GM20431 (cell line): Measurements from ENCODE around the gene MYO7B.

Experiments used
- in situ Hi-C: fragments of 300-500 bp; cut with MseI, MboI; formaldehyde crosslinking; loops from one replicate; pipeline ENCODE4 v1.15.0; 2020; ENCODE audit warnings: low sequenced_read_pairs; ENCODE audit not compliant: unreplicated experiment

MYO7B gene

DNA sequence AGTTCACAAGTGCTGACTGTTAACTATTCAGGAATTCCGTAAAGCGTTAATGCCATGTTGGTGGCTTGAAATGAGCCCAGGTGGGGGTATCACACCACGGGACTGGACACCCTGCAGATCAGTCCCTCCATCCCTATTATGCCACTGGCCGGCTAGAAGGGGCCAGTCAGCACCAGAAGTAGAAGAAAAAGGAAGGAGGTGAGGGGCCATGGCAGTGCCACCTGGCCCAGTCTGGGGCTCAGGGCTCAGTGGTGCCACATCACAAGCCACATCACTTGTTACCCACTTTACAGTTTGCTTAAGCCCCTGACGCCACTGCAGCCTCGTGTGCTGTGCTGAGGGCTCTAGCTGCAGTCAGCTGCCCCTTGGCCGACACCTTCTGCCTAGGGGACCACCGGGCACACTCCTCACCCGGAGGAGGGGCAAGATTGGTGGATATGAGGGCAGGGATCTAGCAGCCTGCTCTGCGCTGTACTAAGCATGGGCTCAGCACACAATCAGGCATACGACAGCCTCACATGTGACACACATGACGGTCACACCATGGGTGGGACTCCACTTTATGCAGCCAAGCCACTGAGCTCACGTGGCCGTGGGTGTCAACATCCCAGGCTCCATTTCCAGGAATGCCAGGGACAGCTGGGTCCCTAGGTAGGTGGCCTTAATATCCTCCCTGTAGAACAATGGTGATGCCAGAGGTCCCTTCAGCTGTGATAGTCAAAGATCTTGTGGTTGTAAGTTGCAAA is 136.2 kb downstream of the MYO7B start:
- in situ Hi-C loops = no loop called here

DNA sequence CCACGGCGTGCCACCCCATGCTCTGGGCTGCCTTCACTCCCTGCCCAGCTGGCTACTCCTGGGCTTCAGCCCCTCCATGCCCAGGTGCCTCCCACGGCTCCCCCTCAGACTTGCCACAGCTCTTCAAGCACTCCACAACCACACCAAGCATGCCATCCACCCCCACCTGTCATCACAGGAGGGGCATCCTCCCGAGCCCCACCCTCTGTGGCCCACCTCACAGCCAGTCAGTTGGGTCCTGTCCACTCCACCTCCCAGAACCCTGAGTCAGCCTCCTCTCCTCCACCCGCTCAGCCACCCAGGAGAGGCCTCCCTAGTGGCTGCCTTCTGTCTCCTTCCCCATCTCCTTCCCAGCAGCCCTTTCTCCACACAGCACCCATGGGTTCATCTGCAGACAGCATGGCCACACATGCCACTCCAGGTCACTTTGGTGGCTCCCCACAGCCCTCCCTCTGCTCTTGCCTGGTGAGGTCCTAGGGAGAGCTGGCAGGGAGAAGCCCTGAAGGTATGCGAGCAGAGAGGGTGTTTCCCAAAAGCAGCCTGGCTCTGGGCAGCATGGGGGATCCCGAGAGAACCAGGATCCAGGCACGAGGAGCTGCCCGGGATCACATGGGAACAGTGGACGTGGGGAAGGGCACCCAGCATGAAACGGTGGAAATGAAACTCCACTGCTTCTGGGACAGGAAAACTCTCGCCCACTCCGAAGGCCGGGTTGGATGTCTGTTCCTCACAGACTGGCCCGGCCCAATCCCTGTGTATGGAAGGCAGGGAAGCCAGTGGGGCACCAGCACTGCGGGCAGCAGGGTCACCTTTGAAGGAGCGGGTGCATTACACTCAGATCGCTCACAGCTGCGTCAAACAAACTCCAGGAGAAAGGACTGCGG is 137.1 kb downstream of the MYO7B start:
- in situ Hi-C loops = no loop called here

DNA sequence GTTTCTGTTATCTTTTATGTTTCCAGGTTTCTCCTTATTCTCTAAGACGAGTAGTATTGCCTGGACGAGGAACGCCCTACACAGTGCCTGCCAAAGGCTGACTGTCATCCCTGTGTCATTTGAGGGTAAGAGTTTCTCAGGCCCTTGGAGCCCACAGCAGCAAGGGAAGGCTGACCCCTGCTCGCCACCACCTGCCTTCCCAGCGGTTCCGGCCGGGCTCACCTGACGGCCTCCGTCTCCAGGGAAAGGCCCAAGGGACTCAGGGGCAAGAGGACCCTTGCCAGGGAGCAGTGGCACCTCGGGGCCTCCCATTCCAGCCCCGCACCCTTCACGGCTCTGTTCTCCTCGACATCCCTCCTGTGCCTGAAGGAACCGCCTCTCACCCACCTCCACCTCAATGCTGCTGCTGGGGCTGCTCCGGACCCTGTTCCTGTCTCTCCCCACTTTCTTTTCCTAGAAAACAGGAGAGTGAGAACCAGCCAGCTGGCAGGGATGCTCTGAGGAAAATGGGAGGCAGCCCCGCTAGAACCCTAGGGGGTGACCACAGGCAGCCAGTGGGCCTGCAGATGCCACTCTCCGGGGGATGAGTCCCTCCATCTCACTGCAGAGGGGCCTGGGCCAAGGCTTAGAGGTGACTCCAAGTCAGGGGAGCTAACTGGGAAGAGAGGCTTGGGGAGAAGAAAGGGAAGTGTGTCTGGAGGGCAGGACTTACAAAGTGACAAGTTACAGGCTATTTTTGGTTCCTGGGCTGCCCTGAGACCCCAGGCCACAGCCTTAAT is 138.0 kb downstream of the MYO7B start:
- in situ Hi-C loops = no loop called here

DNA sequence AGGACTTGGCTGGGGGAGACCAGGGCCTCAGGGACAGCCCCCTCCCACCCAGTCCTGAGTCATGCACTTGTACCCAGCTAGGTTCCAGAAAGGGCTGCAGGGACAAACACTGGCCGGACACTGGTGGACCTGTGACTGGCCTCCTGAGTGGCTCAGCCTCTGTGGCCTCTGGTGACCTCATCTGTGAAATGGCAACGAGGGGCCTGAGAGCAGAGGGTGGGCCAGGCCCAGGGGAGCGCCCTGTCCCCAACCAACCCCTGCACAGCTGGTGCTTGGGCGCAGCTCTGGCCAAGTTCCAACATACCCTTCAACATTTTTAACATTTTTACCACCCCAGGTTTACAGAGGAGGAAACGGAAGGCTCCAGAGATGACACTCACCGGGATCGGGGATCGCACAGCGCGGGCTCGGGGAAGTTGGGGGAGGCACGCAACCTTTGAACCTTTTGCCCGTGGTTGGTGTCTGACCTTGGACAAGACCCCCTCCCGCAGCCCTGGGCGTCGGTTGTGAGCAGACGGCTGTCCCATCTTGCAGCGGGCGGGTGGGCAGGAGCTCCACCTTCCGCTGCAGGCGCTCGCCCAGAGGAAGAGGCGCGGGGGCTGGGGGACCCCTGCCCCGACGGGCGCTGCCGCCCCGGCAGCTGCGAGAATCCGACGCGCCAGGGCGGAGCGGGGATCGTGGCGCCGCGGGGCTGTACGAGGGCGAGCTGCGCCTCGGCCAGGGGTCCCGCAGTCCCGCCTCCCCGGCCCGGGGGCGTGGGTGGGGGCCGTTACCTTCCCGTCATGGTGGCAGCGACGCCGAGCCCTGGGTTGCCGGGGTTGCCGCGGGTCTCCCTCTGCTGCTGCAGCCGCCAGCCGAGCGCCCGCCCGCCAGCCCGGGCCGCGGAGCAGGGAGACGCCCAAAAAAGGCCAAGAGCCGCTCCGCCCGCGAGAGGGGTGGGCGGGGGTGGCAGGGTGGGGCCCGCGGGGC is 139.0 kb downstream of the MYO7B start:
- in situ Hi-C loops = no loop called here

DNA sequence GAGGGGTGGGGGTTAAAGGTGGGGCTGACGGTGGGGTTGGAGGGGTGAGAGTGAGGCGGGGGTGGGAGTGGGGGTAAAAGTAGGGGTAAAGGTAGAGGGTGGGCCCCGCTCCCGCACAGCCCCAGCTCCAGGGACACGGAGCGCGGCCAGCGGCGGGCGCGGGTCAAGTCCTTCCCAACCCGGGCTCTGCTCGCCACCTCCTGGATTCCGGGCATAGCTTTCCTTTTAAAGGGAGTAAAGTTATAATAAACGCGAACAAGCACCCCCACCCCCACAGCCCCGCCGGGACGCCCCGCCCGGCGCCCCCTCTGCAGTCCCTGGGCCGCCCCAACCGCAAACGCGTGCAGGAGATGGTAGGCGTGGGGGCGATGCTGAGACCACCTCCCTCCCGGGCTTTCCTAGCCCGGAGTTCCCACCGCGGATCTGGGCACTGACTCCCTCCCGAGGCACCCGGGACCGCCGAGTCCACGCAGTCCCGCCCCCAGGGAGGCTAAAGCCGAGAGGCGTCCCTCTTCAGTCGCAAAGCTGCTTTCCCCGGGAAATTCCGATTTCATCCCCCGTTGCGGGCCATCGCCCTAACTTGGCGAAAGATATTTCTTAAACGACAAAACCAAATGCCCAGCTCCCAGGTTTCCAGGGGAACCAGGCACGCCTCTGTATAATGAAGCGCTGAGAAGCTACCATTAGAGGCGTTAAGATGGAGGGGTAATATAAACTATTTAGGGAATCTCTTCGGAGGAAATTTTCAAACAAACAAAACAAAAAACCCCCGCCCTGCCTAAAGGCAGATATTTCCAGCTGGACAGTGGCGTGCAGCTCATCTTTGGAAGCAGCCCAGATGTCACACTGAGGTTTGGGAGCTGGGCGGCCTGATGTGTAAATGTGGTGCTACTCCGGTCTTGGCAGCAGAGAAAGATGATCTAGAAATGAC is 140.1 kb downstream of the MYO7B start, which contains the start of gene LIMS2:
LIMS2 (minus strand) TSS at position 200 of the 931 bp plus-strand sequence. CDS start 506 bp downstream, outside the sequence.
- in situ Hi-C loops = no loop called here

DNA sequence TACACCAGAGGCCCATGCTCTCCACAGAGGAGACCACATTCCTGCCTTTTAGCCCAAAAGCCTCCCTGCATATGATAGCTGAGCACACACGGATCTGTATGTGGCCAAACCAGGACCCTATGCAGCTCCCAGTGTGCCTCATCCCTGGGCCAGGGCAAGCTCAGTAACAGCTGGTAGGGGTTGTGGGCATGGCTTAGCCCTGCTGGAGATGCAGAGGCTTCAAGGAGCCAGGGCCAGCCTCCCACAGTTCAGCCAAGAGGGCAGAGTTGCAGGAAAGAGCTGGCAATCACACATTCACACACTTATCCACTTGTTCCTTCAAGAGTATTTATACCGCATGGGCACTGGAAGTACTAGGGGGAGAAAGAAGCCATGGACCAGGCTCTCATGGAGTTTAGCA is 141.4 kb downstream of the MYO7B start:
- in situ Hi-C loops = no loop called here

DNA sequence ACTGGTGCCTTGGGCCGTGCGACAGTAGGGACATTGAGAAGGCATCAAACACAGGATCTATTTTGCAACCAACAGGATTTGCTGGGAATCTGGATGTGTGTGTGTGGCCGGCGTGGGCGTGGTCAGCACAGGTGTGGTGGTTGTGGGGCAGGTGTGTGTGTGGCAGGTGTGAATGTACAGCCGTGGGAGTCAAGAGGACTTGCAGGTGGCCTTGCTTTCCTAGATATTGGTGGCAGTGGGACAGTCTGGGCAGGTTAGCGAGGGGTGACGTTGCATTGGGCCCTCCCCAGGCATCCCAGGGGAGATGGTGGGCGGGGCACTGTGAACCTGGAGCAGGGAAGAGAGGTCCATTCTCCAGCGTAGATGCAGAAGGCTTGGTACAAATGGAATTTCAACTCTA is 143.0 kb downstream of the MYO7B start:
- in situ Hi-C loops = no loop called here

DNA sequence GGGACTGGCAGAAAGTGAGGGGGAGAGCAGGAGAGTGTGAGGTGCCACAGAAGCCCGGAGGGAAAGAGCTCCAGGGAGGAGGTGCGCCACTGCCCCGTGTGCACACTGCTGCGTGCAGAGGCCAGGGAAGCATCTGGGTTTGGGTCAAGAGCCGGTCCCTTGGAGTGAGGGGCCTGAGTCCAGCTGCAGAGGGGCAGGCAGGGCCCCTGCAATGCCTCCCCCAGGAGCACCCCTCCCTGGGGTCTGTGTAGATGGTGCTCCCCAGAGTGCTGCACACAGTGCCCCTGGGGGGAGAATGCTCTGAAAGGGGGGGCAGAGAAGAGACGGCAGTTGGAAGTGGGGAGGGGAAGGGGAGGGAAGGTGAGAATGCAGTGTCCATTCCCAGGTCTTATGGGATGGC is 143.5 kb downstream of the MYO7B start:
- in situ Hi-C loops = no loop called here

DNA sequence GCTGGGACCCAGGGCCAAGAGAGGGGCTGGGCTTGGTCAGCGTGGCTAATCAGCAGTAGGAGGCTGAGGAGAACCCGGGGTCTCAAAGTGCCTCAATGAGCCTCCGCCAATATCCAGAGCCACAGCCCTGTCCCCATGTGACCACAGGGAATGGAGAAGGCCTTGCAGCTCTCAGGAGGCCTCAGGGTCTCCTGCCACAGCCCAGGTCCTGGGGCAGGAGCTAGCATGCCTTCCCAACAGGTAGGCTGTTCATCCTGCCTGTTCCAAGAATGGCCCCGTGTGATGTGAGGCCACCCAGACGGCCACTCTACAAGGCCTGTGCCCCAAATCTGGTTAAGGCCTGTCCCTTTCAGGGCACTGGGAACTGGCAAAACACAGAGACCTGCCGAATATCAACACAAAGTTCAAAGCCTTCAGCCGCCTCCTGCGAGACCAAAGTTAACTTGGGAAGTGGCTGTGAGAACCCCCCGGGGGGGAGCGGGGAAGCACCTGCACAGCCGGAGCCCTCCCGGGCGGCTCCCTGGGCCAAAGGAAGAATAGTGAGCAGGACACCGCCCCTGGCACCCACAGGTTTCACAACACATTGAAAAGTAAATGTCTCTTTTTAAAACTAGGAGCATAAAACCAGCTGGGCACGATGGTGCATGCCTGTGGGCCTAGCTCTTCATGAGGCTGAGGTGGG is 144.3 kb downstream of the MYO7B start:
- in situ Hi-C loops = no loop called here

DNA sequence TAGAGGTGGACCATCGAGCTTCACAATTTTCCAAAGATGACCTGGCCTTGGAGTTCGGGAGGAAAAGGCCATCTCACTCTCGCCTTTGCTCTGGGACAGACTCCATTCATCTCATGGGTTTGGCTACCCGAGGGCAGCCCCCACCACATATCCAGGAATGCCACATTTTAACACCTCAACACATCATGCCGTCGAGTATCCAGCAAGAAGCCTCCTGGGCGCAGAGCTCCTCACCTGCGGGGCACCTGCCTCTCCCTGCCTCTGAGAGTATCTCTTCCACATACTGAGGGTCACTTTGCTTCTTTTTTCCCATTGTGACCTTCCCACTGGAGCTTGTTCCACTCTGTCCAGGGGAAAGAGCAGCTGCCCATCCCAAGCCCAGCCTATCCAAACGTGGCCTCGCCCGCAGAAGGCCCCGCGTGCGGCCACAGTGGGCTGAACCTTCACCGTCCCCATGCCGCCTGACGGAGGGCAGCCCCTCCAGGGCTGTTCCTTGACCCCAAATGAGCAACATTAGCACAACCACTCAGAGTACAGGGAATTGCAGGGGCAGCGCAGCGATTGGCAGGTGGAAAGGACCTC is 145.3 kb downstream of the MYO7B start:
- in situ Hi-C loops = no loop called here

DNA sequence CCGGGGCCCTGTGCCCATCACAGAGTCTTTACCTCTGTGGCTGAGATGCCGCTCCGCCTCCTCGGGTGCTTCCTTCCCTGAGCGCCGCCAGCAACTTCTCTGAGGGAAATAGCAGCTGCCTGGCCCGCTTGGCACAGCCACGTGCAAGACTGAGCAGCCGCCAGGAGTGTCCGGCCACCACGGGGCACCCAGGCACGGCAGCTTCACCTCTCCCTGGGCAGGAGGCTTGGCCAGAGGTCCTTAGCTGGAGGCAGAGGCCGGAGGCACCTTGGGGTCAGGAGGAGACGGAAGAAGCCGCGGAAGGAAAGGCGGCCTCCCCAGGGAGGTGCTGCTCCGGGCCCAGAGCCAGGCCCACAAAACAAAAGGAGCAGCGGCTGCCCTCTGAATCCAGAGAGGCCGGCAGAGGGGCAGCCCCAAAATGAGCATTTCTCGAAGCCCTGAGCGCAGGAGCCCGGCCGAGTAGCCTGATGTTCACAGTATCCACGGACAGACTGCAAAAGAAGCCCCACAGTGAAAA is 145.9 kb downstream of the MYO7B start:
- in situ Hi-C loops = no loop called here

DNA sequence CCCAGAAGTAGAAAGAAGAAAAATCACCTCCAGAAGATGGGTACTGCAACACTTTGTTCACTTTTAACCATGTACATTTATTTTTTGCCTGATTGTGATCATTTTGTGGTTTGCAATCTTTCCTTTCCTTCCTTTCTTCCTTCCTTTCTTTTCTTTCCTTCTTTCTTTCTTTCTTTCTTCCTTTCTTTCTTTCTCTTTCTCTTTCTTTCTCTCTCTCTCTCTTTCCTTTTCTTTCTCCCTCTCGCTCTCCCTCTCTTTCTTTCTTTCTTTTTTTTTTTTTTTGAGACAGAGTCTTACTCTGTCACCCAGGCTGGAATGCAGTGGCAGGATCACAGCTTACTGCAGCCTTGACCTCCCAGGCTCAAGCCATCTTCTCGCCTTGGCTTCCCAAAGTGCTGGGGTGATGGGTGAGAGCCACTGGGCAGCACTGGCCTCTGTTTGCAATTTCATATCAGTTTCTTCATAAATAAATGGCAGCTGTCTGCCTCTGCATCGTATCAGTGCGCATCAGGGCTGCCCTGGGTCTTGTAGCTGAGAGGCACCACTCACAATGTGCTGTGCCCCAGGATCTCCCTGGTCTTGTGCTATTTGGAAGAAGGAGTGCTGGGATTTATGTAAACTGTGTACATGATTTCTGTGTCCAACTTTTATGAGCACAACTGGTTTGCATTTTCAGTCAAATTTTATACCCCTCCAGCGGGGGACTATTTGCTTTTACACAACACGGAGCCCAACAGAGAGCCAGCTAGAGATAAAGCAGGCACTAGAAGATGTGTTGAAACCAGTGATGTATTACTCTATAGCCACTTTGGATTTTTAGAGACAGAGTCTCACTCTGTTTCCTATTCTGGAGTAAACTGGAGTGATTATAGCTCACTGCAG is 146.7 kb downstream of the MYO7B start:
- in situ Hi-C loops = no loop called here

DNA sequence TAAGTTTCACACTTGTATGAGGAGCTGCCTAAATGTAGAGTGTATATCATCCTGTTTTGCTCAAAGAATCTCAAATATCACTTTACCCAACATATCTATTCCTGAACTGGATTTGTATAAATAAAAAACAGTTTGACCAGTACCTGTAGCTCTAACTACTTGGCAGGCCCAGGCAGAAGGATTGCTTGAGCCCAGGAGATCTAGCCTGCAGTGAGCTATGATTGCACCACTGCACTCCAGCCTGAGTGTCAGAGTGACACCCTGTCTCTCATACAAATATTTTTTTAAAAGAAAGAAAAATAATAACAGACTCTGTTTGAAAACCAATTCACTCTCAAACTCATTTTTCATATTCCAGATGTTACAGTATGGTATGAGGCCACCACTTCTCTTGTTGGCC is 147.6 kb downstream of the MYO7B start:
- in situ Hi-C loops = no loop called here

DNA sequence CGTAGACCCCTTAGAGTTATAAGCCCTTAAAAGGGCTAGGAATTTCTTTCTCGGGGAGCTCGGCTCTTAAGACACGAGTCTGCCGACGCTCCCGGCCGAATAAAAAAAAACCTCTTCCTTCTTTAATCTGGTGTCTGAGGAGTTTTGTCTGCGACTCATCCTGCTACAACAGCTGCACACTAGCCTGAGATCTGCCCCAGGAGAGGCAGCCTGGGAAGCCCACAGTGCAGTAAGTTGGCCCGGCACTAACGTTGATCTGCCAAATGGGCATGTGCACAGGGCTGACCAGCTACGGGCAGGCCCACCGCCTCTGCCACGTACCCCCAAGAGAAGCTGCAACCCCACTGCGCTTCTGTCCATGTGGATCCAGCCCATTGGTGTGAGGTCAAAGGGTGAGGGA is 148.3 kb downstream of the MYO7B start:
- in situ Hi-C loops = no loop called here

DNA sequence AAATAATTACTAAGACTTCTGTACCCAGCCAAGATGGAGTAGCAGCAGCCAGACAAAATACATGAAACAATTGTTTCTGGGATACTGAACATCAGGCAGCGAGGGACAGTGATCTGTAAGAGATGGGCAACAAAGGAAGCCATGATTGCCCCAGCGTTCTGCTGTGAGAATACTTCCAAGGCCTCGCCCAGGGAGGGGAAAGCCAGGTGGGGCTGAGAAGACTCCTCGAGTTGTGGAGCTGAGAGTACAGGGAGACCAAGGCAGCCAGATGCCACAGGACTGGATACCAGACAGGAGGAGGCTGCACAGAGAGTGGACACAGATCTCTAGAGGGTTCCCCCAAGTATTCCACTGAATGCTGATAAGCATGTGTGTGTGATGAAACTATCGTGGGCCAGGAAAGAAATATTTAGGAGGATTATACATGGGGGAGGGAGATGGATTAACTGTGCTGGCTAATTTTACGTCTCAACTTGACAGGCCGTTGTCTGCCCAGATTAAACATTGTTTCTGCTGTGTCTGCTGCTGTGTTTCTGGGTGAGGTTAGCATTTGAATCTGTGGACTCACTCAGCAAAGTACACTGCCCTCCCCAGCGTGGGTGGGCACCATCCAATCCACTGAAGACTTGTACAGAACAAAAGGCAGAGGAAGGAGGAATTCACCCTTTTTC is 150.1 kb downstream of the MYO7B start:
- in situ Hi-C loops = no loop called here
